ENCODE data around the gene EMILIN2. TPM values are rescaled to one million over a fixed set of nuclear protein-coding genes. Genes with fewer than 3 reads are reported as not detected.

EMILIN2 gene
- total and polyA plus RNA-seq, 9 of the 15 experiments (the other 6 are each of a cell fraction or from before 2014, with no cell fraction given): 0.01 to 0.40 (median 0.19) TPM

DNA sequence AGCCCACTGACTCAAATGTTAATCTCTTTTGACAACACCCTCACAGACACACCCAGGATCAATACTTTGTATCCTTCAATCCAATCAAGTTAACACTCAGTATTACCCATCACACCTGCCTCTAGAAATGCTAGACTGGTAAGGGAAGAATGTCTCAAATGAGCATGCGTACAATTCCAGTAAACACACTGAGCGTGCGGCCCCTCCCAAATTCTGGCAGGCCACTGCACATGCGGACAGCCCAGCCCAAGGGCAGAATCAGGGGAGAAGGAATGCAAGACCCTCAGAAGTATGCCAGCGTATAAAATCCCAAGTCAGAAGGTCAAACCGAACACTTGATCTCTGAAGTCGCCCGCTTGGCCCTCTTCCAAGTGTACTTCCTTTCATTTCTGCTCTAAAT lies 7.6 kb upstream of the EMILIN2 start (continued):
- TF ChIP-seq YY1 (IDR thresholded peaks at IDR 0.05; ENCODE audit: borderline replicate concordance in 1 of 3, control insufficient read depth in 1 of 3, extremely low read depth in 1 of 3, insufficient read depth in 3 of 3, insufficient read length in 1 of 3, insufficient replicate concordance in 2 of 3, low read depth in 1 of 3, low read length in 2 of 3) (no peak), SUPT5H (IDR thresholded peaks at IDR 0.05) (no peak), BHLHE40 (IDR thresholded peaks at IDR 0.05; ENCODE audit: low read length) (no peak)

GRCh38 chr18:2840521-2840920 lies 6.3 kb upstream of the EMILIN2 start:
- intact Hi-C loops (cut with micrococcal nuclease) (no loop called here), in situ Hi-C loops (cut with MboI) (no loop called here)
- Histone ChIP-seq H3K36me3 (ENCODE audit: control insufficient read depth, insufficient read depth, low read length) (no peaks in the 10 kb centered on the region), H3K27ac (ENCODE audit: extremely low read depth, low read depth, low read length) (no peak overlapping the region), H3K4me3 (no peak overlapping the region), H3K4me2 (ENCODE audit: insufficient read depth, low read length) (no peak overlapping the region), H2AFZ (ENCODE audit: low read depth, low read length) (no peak overlapping the region; the same call in 1 of the 2 replicates), H3K9me3 (replicated peaks; ENCODE audit: control insufficient read depth, insufficient read depth, low read depth, low read length) (no peaks in the 10 kb centered on the region), H3K4me1 (replicated peaks in 1 of 2; ENCODE audit: control insufficient read depth in 2 of 2, insufficient read depth in 2 of 2, low read length in 2 of 2) (no peaks in the 10 kb centered on the region; a peak in 1 of 5 replicates), H3K79me2 (ENCODE audit: control insufficient read depth, insufficient read depth, low read length) (no peaks in the 10 kb centered on the region), H3K27me3 (ENCODE audit: control insufficient read depth in 2 of 2, insufficient read depth in 2 of 2, low read length in 2 of 2) (peaks cover 10 to 13% of the 10 kb centered on the region in 2 experiments; a peak in 4 of 5 replicates), H3K9ac (ENCODE audit: insufficient read depth in 1 of 2, low read depth in 2 of 2, low read length in 2 of 2) (no peak overlapping the region), H4K20me1 (replicated peaks; ENCODE audit: control insufficient read depth, insufficient read depth, low read length) (no peaks in the 10 kb centered on the region), H3K9me1 (ENCODE audit: control insufficient read depth, insufficient read depth, low read length) (no peaks in the 10 kb centered on the region)
- BruUV-seq (replicated peaks): no TSS peak
- WGBS (ENCODE audit: insufficient coverage, low coverage, missing lambda C conversion rate): 19% methylated on average over 1 of the region's 1 CpG
- TF ChIP-seq RAD21 (CRISPR knock-in tag; conservative IDR thresholded peaks at IDR 0.05 in 1 of 2, IDR thresholded peaks at IDR 0.05 in 1 of 2): no peak
- no peak for TF ChIP-seq ETV1 (tag; conservative IDR thresholded peaks at IDR 0.05; ENCODE audit: low read depth)
- no peak for TF ChIP-seq ZNF584 (CRISPR knock-in tag; IDR thresholded peaks at IDR 0.05; ENCODE audit: low read depth)
- no peak for TF ChIP-seq RBM14 (IDR thresholded peaks at IDR 0.05; ENCODE audit: borderline replicate concordance, insufficient read depth, low read depth, low read length)
- no peak for TF ChIP-seq ZNF780A (CRISPR knock-in tag; IDR thresholded peaks at IDR 0.05)
- no peak for FAIRE-seq
- ChIA-PET CTCF (ENCODE audit: low intra/inter-chr PET ratio) (no interaction called here), POLR2A (interaction anchor here (2.4 kb wide), 1 partner anchor 9 kb away, joined by 6 read pairs; no protein-coding TSS in a partner anchor)
- DNase-seq (ENCODE audit: extremely low read depth in 1 of 4, low spot score in 3 of 4): no peak
- no peak for ATAC-seq
